ENCODE measurements around the gene FAM32A.

The FAM32A gene

GRCh38 chr19:16202320-16203255, 17.4 kb downstream of the FAM32A start:
- no peak for DNase-seq (ENCODE audit: low read depth in 3 of 3)

- no peak for DNase-seq (ENCODE audit: low read depth in 3 of 3)
Observed at GRCh38 chr19:16203256-16204004, 18.2 kb downstream of the FAM32A start.

GRCh38 chr19:16204005-16204294, 18.7 kb downstream of the FAM32A start:
- no peak for DNase-seq (ENCODE audit: low read depth in 3 of 3)

- DNase-seq (ENCODE audit: low read depth in 3 of 3): no peak
Observed at GRCh38 chr19:16205205-16206045, 20.2 kb downstream of the FAM32A start.

- DNase-seq (ENCODE audit: low read depth in 3 of 3): no peak
Observed at GRCh38 chr19:16206046-16206605, 20.9 kb downstream of the FAM32A start.

GRCh38 chr19:16206637-16207036, 21.4 kb downstream of the FAM32A start:
- no peak for DNase-seq (ENCODE audit: low read depth in 3 of 3)

GRCh38 chr19:16207063-16207462, 21.9 kb downstream of the FAM32A start:
- no peak for DNase-seq (ENCODE audit: low read depth in 3 of 3)

- no peak for DNase-seq (ENCODE audit: low read depth in 3 of 3)
Observed at GRCh38 chr19:16207490-16208025, 22.3 kb downstream of the FAM32A start.

GRCh38 chr19:16208064-16208759, 23.0 kb downstream of the FAM32A start:
- DNase-seq (ENCODE audit: low read depth in 3 of 3): peak in 1 of 3 experiments; percentile 38

GRCh38 chr19:16208847-16209665, 23.8 kb downstream of the FAM32A start:
- DNase-seq (ENCODE audit: low read depth in 3 of 3): no peak

GRCh38 chr19:16210168-16210567, 25.0 kb downstream of the FAM32A start:
- no peak for DNase-seq (ENCODE audit: low read depth in 3 of 3)

GRCh38 chr19:16213076-16213475, 27.9 kb downstream of the FAM32A start:
- no peak for DNase-seq (ENCODE audit: low read depth in 3 of 3)

- no peak for DNase-seq (ENCODE audit: low read depth in 3 of 3)
Observed at GRCh38 chr19:16216744-16217670, 31.8 kb downstream of the FAM32A start.

- DNase-seq (ENCODE audit: low read depth in 3 of 3): no peak
Observed at GRCh38 chr19:16217716-16218451, 32.7 kb downstream of the FAM32A start.

- DNase-seq (ENCODE audit: low read depth in 3 of 3): no peak
Observed at GRCh38 chr19:16218851-16219250, 33.6 kb downstream of the FAM32A start.

- DNase-seq (ENCODE audit: low read depth in 3 of 3): no peak
Observed at GRCh38 chr19:16222806-16223205, 37.6 kb downstream of the FAM32A start.

GRCh38 chr19:16223746-16224145, 38.5 kb downstream of the FAM32A start:
- no peak for DNase-seq (ENCODE audit: low read depth in 3 of 3)

Measured in stimulated activated CD4-positive, alpha-beta T cell treated with anti-CD3 and anti-CD28 coated beads, TNF-alpha, amount 100 ng/mL, for 24 hours (primary cell).